ENCODE measurements around the gene ZNF785. TPM values are rescaled to one million over a fixed set of nuclear protein-coding genes. Genes with fewer than 3 reads are reported as not detected.

Gene ZNF785
- total and polyA plus RNA-seq, 2 of the 13 experiments (the other 11 are each of a cell fraction or from before 2014, with no cell fraction given), result 0.01 TPM; not detected in 1

DNA sequence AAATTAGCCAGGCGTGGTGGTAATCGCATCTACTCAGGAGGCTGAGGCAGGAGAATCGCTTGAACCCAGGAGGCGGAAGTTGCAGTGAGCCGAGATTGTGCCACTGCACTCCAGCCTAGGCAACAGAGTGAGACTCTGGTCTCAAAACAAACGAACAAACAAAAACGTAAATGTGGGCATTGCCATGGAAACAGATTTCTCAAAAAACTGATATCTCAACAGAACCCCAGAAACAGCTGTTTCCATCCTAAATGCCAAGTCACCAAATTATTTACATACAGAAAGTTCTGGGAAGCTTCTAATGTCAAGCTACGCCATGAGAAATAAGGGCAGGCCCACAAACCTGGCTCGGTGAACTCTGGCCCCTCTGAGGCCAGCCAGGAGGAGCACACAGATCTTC is 40.7 kb upstream of the ZNF785 start (continued):
- TF ChIP-seq, protein P1, sequence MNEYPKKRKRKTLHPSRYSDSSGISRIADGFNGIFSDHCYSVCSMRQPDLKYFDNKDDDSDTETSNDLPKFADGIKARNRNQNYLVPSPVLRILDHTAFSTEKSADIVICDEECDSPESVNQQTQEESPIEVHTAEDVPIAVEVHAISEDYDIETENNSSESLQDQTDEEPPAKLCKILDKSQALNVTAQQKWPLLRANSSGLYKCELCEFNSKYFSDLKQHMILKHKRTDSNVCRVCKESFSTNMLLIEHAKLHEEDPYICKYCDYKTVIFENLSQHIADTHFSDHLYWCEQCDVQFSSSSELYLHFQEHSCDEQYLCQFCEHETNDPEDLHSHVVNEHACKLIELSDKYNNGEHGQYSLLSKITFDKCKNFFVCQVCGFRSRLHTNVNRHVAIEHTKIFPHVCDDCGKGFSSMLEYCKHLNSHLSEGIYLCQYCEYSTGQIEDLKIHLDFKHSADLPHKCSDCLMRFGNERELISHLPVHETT (CRISPR knock-in tag; conservative IDR thresholded peaks at IDR 0.05), result no peak
- TF ChIP-seq SPEN (CRISPR knock-in tag; IDR thresholded peaks at IDR 0.05; ENCODE audit: low read depth) (peak; percentile 11; the same call in 1 of the 2 replicates), ARID2 (CRISPR knock-in tag; IDR thresholded peaks at IDR 0.05; ENCODE audit: borderline replicate concordance) (no peak), NFIC (IDR thresholded peaks at IDR 0.05; ENCODE audit: low read length) (no peak), TAF15 (IDR thresholded peaks at IDR 0.05; ENCODE audit: low read depth, low read length, poor library complexity, severe bottlenecking) (no peak), SP4 (CRISPR knock-in tag; IDR thresholded peaks at IDR 0.05) (no peak), ZMYM3 (CRISPR knock-in tag; IDR thresholded peaks at IDR 0.05) (no peak), U2AF2 (IDR thresholded peaks at IDR 0.05; ENCODE audit: low read depth, low read length) (no peak), EEA1 (CRISPR knock-in tag; IDR thresholded peaks at IDR 0.05; ENCODE audit: borderline replicate concordance) (no peak), ZNF264 (CRISPR knock-in tag; IDR thresholded peaks at IDR 0.05) (0 out of 2 replicates have a peak, but pooled peaks have one; percentile 19), ZBTB46 (CRISPR knock-in tag; IDR thresholded peaks at IDR 0.05; ENCODE audit: borderline replicate concordance) (no peak), ZNF234 (CRISPR knock-in tag; conservative IDR thresholded peaks at IDR 0.05) (no peak), NCOA1 (CRISPR knock-in tag; IDR thresholded peaks at IDR 0.05) (no peak)
- TF ChIP-seq, protein P2, sequence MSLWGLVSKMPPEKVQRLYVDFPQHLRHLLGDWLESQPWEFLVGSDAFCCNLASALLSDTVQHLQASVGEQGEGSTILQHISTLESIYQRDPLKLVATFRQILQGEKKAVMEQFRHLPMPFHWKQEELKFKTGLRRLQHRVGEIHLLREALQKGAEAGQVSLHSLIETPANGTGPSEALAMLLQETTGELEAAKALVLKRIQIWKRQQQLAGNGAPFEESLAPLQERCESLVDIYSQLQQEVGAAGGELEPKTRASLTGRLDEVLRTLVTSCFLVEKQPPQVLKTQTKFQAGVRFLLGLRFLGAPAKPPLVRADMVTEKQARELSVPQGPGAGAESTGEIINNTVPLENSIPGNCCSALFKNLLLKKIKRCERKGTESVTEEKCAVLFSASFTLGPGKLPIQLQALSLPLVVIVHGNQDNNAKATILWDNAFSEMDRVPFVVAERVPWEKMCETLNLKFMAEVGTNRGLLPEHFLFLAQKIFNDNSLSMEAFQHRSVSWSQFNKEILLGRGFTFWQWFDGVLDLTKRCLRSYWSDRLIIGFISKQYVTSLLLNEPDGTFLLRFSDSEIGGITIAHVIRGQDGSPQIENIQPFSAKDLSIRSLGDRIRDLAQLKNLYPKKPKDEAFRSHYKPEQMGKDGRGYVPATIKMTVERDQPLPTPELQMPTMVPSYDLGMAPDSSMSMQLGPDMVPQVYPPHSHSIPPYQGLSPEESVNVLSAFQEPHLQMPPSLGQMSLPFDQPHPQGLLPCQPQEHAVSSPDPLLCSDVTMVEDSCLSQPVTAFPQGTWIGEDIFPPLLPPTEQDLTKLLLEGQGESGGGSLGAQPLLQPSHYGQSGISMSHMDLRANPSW (CRISPR knock-in tag; IDR thresholded peaks at IDR 0.05; ENCODE audit: borderline replicate concordance), result no peak
- TF ChIP-seq, protein P3, sequence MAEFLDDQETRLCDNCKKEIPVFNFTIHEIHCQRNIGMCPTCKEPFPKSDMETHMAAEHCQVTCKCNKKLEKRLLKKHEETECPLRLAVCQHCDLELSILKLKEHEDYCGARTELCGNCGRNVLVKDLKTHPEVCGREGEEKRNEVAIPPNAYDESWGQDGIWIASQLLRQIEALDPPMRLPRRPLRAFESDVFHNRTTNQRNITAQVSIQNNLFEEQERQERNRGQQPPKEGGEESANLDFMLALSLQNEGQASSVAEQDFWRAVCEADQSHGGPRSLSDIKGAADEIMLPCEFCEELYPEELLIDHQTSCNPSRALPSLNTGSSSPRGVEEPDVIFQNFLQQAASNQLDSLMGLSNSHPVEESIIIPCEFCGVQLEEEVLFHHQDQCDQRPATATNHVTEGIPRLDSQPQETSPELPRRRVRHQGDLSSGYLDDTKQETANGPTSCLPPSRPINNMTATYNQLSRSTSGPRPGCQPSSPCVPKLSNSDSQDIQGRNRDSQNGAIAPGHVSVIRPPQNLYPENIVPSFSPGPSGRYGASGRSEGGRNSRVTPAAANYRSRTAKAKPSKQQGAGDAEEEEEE (CRISPR knock-in tag; IDR thresholded peaks at IDR 0.05; ENCODE audit: borderline replicate concordance), result no peak
- TF ChIP-seq, protein P4, sequence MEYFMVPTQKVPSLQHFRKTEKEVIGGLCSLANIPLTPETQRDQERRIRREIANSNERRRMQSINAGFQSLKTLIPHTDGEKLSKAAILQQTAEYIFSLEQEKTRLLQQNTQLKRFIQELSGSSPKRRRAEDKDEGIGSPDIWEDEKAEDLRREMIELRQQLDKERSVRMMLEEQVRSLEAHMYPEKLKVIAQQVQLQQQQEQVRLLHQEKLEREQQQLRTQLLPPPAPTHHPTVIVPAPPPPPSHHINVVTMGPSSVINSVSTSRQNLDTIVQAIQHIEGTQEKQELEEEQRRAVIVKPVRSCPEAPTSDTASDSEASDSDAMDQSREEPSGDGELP (IDR thresholded peaks at IDR 0.05; ENCODE audit: borderline replicate concordance, low read depth), result peak; percentile 25; the same call in 1 of the 2 replicates
